ENCODE results near the gene TRMT1L.
"Not testable (repeated sequence)": the region's sequence is repeated elsewhere in the genome, so short reads cannot be mapped to it uniquely, and the experiment has no call there.

Gene TRMT1L, protein sequence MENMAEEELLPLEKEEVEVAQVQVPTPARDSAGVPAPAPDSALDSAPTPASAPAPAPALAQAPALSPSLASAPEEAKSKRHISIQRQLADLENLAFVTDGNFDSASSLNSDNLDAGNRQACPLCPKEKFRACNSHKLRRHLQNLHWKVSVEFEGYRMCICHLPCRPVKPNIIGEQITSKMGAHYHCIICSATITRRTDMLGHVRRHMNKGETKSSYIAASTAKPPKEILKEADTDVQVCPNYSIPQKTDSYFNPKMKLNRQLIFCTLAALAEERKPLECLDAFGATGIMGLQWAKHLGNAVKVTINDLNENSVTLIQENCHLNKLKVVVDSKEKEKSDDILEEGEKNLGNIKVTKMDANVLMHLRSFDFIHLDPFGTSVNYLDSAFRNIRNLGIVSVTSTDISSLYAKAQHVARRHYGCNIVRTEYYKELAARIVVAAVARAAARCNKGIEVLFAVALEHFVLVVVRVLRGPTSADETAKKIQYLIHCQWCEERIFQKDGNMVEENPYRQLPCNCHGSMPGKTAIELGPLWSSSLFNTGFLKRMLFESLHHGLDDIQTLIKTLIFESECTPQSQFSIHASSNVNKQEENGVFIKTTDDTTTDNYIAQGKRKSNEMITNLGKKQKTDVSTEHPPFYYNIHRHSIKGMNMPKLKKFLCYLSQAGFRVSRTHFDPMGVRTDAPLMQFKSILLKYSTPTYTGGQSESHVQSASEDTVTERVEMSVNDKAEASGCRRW

DNA sequence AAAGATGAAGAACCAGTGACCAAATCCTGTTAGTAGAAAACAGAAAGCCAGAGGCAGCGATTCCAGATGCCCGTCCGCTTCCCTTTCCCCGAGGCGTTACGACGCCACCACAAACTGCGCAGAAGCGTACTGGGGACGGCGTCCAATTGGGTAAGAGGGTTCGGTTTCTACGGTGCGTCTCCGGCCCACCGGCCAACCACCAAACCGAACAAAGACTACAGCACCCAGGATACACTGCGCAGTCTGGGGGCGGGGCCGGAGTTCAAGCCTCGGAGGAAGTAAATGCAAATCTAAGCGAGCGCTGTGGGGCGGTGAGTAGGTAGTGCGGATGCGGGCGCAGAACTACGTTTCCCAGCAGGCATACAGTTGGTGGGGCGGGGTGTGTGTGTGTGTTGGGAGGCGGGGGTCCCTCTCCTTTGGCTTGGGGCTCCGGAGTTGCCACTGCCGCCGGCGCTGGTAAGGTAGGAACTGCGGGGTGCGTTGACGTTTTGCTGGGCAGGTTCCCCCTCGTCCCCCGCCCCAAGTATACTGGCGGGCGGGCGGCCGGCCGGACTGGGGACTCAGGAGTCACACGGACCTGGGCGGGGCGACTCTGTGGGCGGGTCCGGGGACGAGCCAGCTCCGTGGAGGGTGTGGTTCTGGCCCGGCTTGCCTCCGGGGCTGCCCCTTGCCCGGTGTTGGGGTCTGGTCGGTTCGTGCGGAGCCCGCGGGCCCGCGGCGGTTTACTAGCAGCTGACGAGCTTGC lies at the start of gene TRMT1L, which contains the start of gene SWT1:
Gene TRMT1L (minus strand): TSS at position 100 of the 745 bp plus-strand sequence. CDS start 241 bp downstream, outside the sequence.
Gene SWT1 (plus strand): TSS at position 314 of the 745 bp plus-strand sequence. CDS start 3,675 bp downstream, outside the sequence.
- peak; percentile 100 for DNase-seq (ENCODE audit: low spot score)
- no peak for TF ChIP-seq CTCF (IDR thresholded peaks at IDR 0.05)
- peak within 1 kb of the TSS; percentile 96 to 98 for H3K27ac ChIP-seq
- peak within 1 kb of the TSS; percentile 85 for H3K4me3 ChIP-seq

GRCh38 chr1:185200889-185201288 lies 44.1 kb upstream of the TRMT1L start:
- Histone ChIP-seq H3K27ac (no peak overlapping the region), H3K4me3 (no peak overlapping the region)
- TF ChIP-seq CTCF (IDR thresholded peaks at IDR 0.05) = no peak
- no peak for DNase-seq (ENCODE audit: low spot score)

DNA sequence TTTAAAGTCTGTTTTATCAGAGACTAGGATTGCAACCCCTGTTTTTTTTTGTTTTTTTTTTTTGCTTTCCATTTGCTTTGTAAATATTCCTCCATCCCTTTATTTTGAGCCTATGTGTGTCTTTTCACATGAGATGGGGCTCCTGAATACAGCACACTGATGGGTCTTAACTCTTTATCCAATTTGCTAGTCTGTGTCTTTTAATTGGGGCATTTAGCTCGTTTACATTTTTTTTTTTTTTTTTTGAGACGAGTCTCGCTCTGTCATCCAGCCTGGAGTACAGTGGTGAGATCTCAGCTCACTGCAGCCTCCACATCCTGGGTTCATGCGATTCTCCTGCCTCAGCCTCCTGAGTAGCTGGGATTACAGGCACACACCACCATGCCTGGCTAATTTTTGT lies 42.0 kb upstream of the TRMT1L start:
- DNase-seq (ENCODE audit: low spot score); H3K27ac ChIP-seq; H3K4me3 ChIP-seq: not testable (repeated sequence)

GRCh38 chr1:185193756-185194155 lies 37.0 kb upstream of the TRMT1L start:
- no peak for DNase-seq (ENCODE audit: low spot score)
- H3K4me3 ChIP-seq = no peak overlapping the region

DNA sequence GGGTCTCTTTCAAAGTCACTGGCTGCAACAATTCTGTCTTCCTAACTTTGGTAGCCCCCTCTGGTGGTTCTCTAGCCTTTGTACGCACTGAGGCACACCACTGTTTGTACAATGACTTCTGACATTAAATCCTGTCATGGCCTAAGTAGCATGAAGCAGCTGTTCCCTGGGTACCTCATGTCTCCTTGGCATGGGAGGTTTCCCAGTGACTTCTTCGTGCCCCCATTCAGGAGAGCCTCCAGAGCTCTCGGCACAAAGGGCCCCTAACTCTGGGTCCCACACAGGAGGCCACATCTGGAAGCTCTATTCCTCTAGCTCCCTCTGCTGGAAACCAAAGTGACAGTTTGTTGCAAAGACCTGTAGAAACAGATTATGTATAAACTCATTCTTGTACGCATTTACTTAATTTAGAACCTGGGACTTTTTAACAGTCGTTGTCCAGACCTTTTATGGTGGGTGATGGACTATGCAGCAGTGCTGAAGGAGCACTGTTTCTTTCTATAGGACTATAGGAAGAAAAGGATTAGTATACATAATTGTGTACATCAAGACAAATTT lies 13.6 kb upstream of the TRMT1L start:
- Histone ChIP-seq H3K4me3 (no peak overlapping the region), H3K27ac (no peak overlapping the region)
- no peak for DNase-seq (ENCODE audit: low spot score)
- no peak for TF ChIP-seq CTCF (IDR thresholded peaks at IDR 0.05)

More at GRCh38 chr1:185193756-185194155, 37.0 kb upstream of the TRMT1L start:
- no peak overlapping the region for H3K27ac ChIP-seq
- TF ChIP-seq CTCF (IDR thresholded peaks at IDR 0.05) = no peak

- H3K27ac ChIP-seq = no peak overlapping the region
Measured at GRCh38 chr1:185166106-185166505, 9.4 kb upstream of the TRMT1L start.

More at GRCh38 chr1:185166106-185166505, 9.4 kb upstream of the TRMT1L start:
- no peak overlapping the region for H3K4me3 ChIP-seq
- TF ChIP-seq CTCF (IDR thresholded peaks at IDR 0.05) = no peak
- no peak for DNase-seq (ENCODE audit: low spot score)
